Neural cell (in vitro differentiated cells): Measurements from ENCODE around the gene ATP2A1. TPM values are rescaled to one million over a fixed set of nuclear protein-coding genes. Genes with fewer than 3 reads are reported as not detected.
A peak's percentile ranks its signal among the peaks of the same experiment; 100 is the strongest.

ENCODE experiments used
- H2AFZ ChIP-seq: fragments of 200-600, 300-800 bp; sonication (generic), shearing (Covaris generic); 2 replicates; pipeline ENCODE4 v1.6.0; 2014; ENCODE audit warnings: low read depth, mild to moderate bottlenecking, antibody characterized with exemption, low read length, moderate library complexity
- H3F3A ChIP-seq: fragments of 200-600 bp; shearing (Covaris generic); 2 replicates; pipeline ENCODE4 v1.6.1; 2016; ENCODE audit warnings: mild to moderate bottlenecking, moderate library complexity, mixed read lengths, antibody characterized with exemption, low read length; ENCODE audit not compliant: insufficient read depth, poor library complexity, severe bottlenecking
- H3K27ac ChIP-seq: fragments of 200-600, 300-800 bp; sonication (generic), shearing (Covaris generic); 2 replicates; pipeline ENCODE4 v1.5.1; 2014; ENCODE audit warnings: mild to moderate bottlenecking, low read length, moderate library complexity
- H3K27me3 ChIP-seq: fragments of 300-800, 200-600 bp; sonication (generic), shearing (Covaris generic); 2 replicates; pipeline ENCODE4 v1.6.0; 2014; ENCODE audit warnings: mild to moderate bottlenecking, low read depth, low read length, moderate library complexity; ENCODE audit not compliant: insufficient read depth
- H3K36me3 ChIP-seq: fragments of 300-800, 200-600 bp; sonication (generic), shearing (Covaris generic); 2 replicates; pipeline ENCODE4 v1.5.1; 2014; ENCODE audit warnings: mild to moderate bottlenecking, antibody characterized with exemption, low read length, moderate library complexity; ENCODE audit not compliant: insufficient read depth
- H3K4me2 ChIP-seq: fragments of 300-800, 200-600 bp; sonication (generic), shearing (Covaris generic); 2 replicates; pipeline ENCODE4 v1.6.0; 2014; ENCODE audit warnings: mild to moderate bottlenecking, low read length
- H3K4me3 ChIP-seq: fragments of 300-800, 200-600 bp; sonication (generic), shearing (Covaris generic); 2 replicates; pipeline ENCODE4 v1.5.1; 2014; ENCODE audit warnings: mild to moderate bottlenecking, low read length, moderate library complexity
- H3K79me2 ChIP-seq: fragments of 200-600 bp; shearing (Covaris generic); replicated peaks from 2 replicates; pipeline ENCODE4 v1.6.0; 2014; ENCODE audit warnings: mild to moderate bottlenecking, low read length, moderate library complexity; ENCODE audit not compliant: insufficient read depth
- H3K9ac ChIP-seq: fragments of 300-800, 200-600 bp; sonication (generic), shearing (Covaris generic); 2 replicates; pipeline ENCODE4 v1.6.1; 2016; ENCODE audit warnings: mild to moderate bottlenecking, low read length, mixed read lengths
- H3K9me2 ChIP-seq: fragments of 200-600 bp; shearing (Covaris generic); 2 replicates; pipeline ENCODE4 v1.6.1; 2016; ENCODE audit warnings: mild to moderate bottlenecking, low read length, mixed read lengths; ENCODE audit not compliant: insufficient read depth
- H3K9me3 ChIP-seq: fragments of 200-600, 300-800 bp; sonication (generic), shearing (Covaris generic); 2 replicates; pipeline ENCODE4 v1.6.1; 2016; ENCODE audit warnings: mild to moderate bottlenecking, mixed run types, low read length, moderate library complexity, mixed read lengths
- H4K20me1 ChIP-seq: fragments of 200-600 bp; shearing (Covaris generic); 2 replicates; pipeline ENCODE4 v1.6.1; 2016; ENCODE audit warnings: mild to moderate bottlenecking, mixed run types; ENCODE audit not compliant: insufficient read depth
- CTCF ChIP-seq: fragments of 450-650 bp; IDR thresholded peaks from 2 replicates; pipeline ENCODE4 v1.5.1; 2014; ENCODE audit warnings: antibody characterized with exemption, mild to moderate bottlenecking, moderate library complexity; ENCODE audit not compliant: poor library complexity, severe bottlenecking
- EP300 ChIP-seq: fragments of 450-650 bp; conservative IDR thresholded peaks from 2 replicates; pipeline ENCODE4 v1.6.1; 2014; ENCODE audit warnings: antibody characterized with exemption, mild to moderate bottlenecking, moderate library complexity; ENCODE audit not compliant: poor library complexity, severe bottlenecking
- EZH2 ChIP-seq: fragments of 200-600, 300-800 bp; shearing (Covaris generic), sonication (generic); IDR thresholded peaks from 2 replicates; pipeline ENCODE4 v1.6.1; 2014; ENCODE audit warnings: antibody characterized with exemption, low read length, borderline replicate concordance, mild to moderate bottlenecking; ENCODE audit not compliant: insufficient read depth, poor library complexity, severe bottlenecking
- MXI1 ChIP-seq: fragments of 450-650 bp; conservative IDR thresholded peaks from 2 replicates; pipeline ENCODE4 v1.6.1; 2014; ENCODE audit warnings: antibody characterized with exemption, mild to moderate bottlenecking; ENCODE audit not compliant: poor library complexity, severe bottlenecking
- POLR2AphosphoS5 ChIP-seq: IDR thresholded peaks from 2 replicates; pipeline ENCODE4 v1.6.1; 2012
- RAD21 ChIP-seq: fragments of 450-650 bp; conservative IDR thresholded peaks from 2 replicates; pipeline ENCODE4 v1.6.1; 2014; ENCODE audit warnings: antibody characterized with exemption, mild to moderate bottlenecking, moderate library complexity
- REST ChIP-seq: IDR thresholded peaks from 2 replicates; pipeline ENCODE4 v1.6.1; 2012; ENCODE audit warnings: borderline replicate concordance
- SMC3 ChIP-seq: fragments of 450-650 bp; conservative IDR thresholded peaks from 2 replicates; pipeline ENCODE4 v1.6.1; 2014; ENCODE audit warnings: antibody characterized with exemption, mild to moderate bottlenecking, moderate library complexity; ENCODE audit not compliant: poor library complexity
- TAF1 ChIP-seq: IDR thresholded peaks from 2 replicates; pipeline ENCODE4 v1.6.1; 2012; ENCODE audit warnings: low read depth
- polyA plus RNA-seq: library from polyadenylated mRNA; depleted of rRNA; stranded (reverse); fragments of >200 nt; gene quantifications from 2 replicates; pipeline ENCODE4 v1.2.3, GENCODE V29; 2014

The ATP2A1 gene
- polyA plus RNA-seq, 1 donor from 2014 or later = 0.06 TPM

- H3K9me3 ChIP-seq = no peaks in the 10 kb centered on the region
- no peaks in the 10 kb centered on the region for H3K27me3 ChIP-seq
- no peaks in the 10 kb centered on the region for H4K20me1 ChIP-seq
- no peaks in the 10 kb centered on the region for H3F3A ChIP-seq
- peak overlapping the region; percentile 87 for H3K9ac ChIP-seq
- H3K36me3 ChIP-seq = no peaks in the 10 kb centered on the region
- H3K79me2 ChIP-seq = no peaks in the 10 kb centered on the region
- H3K4me2 ChIP-seq = peak overlapping the region; percentile 50
- H3K27ac ChIP-seq = peak overlapping the region; percentile 74
- H2AFZ ChIP-seq = peak overlapping the region; percentile 89
- TF ChIP-seq CTCF (peak; percentile 8), TAF1 (no peak)
- H3K4me3 ChIP-seq = peak overlapping the region; percentile 94
- H3K9me2 ChIP-seq = no peaks in the 10 kb centered on the region
Observed at GRCh38 chr16:28924399-28924761, 46.1 kb downstream of the ATP2A1 start.

- Histone ChIP-seq H3K4me3 (peak within 1 kb of the TSS; percentile 94), H3K4me2 (peak within 1 kb of the TSS; percentile 50), H4K20me1 (no peaks in the 10 kb centered on the region), H3K27ac (peak within 1 kb of the TSS; percentile 74), H3K79me2 (no peaks in the 10 kb centered on the region), H3K9me3 (no peaks in the 10 kb centered on the region), H2AFZ (peak within 1 kb of the TSS; percentile 89), H3K9me2 (no peaks in the 10 kb centered on the region), H3K36me3 (no peaks in the 10 kb centered on the region), H3F3A (no peaks in the 10 kb centered on the region), H3K27me3 (no peaks in the 10 kb centered on the region), H3K9ac (peak within 1 kb of the TSS; percentile 87)
- TF ChIP-seq MXI1 (peak; percentile 61), SMC3 (no peak), TAF1 (peak; percentile 35), EP300 (no peak), CTCF (no peak), POLR2AphosphoS5 (peak; percentile 86), REST (no peak), EZH2 (no peak), RAD21 (no peak)
Observed at GRCh38 chr16:28924762-28925385, 46.6 kb downstream of the ATP2A1 start, which contains the start of gene RABEP2. TSS of gene RABEP2 (minus strand) at chr16:28925238. CDS start at chr16:28925163, 75 bp downstream.
